NCI-H526 (cell line): Measurements from ENCODE around the gene NARS2.

Experiments used
- DNase-seq, 2 experiments: peaks; one replicate each; lab custom pipeline; 2025; lab: John Stamatoyannopoulos, UW

The NARS2 gene

DNA sequence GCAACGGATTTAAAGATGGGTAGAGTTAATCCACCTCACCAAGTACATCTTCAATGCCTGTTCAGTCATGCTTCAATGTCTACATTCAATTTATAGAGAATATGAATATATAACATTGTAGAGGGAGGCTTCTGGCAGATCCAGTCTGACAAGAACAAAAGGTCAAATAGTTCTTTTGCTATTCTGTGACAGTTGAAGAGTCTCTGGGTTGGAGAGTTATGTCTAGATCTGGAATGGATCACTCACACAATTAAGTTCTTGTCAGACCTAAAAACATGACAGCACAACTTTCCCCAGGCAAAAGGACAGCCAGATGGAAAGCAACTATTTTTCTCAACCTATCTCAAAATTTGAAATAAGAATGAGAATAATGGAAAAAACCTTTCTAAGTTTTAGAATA lies 141.7 kb downstream of the NARS2 start:
- DNase-seq = peak in 1 of 2 experiments; percentile 31

DNA sequence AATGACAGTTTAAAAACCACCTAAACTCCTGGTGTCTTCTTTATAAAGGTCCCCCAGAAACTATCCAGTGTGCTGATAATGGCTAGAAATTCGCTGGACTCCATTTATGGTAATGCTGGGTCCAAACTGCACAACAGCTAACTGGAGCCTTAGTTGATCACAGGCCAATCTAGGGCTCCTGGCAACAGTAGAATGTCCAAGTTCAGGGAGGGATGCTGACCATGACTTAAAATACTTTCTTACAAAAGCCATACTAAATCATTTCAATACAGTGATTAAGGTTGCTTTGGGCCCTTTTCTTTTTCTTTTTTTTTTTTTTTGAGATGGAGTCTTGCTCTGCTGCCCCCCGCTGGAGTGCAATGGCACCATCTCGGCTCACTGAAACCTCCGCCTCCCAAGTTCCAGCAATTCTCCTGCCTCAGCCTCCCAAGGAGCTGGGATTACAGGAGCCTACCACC lies 142.6 kb downstream of the NARS2 start:
- DNase-seq = peak in 1 of 2 experiments; percentile 57

DNA sequence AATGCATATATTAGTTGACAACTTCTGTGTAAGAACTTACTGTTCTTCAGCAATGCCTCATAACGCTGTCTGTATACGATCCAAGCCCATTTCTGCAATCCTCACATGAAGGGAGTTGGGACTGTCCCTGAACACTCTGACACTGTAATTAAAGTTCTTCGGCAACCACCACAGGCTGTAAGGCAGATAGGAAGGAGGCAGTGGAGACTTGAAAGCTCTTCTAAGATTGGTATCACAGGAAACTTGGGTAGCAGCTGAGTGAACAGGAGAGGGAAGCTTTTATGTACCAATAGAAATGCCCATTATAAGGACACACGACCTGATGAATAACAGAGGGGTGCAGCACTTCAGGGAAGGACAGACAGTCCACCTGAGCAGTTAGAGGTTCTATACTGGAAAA lies 145.0 kb downstream of the NARS2 start:
- DNase-seq = no peak

DNA sequence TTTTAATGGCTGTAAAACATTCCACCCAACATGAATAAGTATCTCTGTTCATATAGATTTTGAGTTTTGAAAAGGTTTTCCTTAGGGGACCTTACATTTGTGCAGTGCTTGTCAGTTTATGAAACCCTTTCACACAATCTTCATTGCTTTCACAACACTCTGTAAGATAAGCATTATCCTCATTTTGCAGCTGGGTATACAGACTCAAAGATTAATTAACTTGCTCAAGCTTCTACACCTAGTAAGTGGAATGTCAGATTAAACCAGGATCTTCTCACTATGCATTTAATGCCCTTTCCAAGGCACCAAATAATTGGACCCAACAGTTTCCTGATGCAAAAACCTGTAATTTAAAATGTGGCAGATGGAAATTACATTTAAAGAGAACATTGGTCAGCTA lies 145.5 kb downstream of the NARS2 start:
- no peak for DNase-seq

DNA sequence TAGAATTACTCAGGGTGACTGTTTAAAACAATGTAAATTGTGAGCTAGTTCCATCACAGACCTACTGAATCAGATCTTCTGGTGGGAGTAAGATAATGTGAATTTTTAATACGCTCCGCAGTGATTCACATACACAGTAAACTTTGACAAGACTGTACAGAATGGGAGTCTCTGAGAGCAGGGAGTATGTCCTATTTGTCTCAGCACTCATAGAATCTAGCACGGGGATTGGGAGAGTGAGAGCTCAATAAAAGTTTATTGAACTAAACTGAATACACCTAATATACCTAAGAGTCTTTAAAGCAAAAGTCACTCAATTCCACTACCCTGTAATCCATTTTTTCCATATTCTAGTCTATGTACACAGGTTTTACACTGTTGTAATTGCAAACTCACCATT lies 145.9 kb downstream of the NARS2 start:
- no peak for DNase-seq

DNA sequence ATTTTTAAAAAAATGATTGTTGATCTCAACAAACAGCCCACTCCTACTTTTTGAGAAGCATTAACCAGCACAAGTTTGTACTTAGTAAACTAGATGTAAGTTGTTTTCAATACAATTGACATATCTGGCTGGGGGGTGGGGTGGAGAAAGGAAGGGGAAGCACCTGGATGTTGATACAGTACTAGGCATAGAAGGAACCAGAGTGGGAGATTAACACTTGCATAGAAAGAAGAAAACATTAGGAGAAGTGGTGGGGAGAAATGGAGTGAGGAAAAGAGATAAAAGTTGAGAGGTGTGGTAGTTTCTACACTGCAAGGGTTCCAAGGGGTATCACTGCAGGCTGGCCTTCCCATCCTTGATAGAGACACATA lies 146.4 kb downstream of the NARS2 start:
- no peak for DNase-seq

DNA sequence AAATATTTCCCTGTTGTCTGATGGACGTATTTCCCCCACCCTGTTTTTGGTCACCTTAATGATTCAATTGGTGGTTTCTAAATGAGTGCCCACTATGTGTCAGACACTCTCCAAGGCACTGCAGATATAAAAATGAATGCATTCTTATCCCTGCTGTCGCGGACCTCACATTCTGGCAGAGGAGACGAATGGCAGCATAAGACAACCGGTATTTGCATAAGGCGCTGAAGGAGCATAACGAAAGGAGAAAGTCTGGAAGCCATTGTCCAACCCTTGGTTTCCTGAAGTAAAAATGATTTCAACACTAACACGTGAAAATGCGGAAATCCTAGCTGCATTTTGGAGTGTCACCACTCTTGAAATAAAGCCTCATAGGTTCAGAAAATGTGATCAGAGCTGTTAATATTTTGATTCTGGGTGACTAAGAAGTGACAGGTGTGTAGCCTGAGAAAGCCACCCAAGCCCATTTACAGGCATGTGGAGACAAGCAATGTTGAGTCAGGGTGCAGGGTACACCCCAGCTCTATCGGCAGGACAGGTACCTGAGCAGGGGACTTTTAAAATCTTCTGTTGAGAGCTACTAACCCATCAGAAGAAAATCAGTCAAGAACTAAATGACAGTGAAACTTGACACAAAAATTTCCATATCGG lies 146.9 kb downstream of the NARS2 start:
- DNase-seq = no peak

DNA sequence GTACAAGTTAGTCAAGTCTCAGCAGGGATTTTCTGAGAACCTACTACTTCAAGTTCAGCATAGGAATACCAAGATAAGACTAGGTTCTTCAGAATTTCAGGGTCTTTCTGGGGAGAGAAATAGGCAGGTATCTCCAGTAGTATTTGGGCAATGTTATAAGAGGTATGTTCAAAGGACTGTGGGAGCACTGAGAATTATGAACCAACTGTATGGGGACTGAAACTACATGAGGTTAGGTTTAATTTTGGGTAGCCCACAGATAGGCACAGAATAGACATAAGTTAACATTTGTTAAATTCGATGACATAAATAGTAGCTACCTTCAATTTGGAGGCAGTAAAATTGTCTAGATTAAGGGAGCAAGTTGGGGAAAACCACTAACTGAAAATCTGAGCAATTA lies 147.8 kb downstream of the NARS2 start:
- no peak for DNase-seq

DNA sequence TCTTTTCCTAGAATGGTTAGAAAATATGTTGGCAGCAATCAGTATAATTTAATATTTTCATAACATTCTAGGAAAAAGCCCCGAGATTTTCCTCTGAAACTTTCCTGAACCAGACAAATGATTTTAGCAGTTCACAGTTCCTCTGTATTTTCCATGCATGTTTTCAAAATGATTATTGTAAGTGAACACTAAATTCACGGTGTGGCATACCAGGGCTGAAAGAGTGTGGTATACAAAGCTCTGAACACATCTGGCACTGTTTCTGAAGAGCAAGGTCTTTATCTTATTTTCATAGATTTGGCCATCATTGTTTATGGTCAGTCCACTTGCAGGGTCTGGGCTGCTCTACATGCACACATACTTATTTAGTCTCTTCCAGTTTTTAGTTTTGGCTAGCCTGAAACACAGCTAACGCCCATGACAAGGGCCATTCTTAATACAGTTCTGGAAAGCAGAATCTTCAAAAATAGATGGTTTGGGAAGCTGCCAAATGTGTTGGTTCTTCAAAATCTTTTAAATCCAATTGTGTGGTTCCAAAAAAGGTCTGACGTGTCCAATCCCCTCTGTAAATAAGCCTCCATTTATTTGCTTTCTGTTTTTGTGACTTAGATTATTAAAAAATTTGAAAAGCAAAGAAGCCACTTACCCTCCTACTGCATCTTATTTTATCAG lies 149.1 kb downstream of the NARS2 start:
- DNase-seq = no peak

DNA sequence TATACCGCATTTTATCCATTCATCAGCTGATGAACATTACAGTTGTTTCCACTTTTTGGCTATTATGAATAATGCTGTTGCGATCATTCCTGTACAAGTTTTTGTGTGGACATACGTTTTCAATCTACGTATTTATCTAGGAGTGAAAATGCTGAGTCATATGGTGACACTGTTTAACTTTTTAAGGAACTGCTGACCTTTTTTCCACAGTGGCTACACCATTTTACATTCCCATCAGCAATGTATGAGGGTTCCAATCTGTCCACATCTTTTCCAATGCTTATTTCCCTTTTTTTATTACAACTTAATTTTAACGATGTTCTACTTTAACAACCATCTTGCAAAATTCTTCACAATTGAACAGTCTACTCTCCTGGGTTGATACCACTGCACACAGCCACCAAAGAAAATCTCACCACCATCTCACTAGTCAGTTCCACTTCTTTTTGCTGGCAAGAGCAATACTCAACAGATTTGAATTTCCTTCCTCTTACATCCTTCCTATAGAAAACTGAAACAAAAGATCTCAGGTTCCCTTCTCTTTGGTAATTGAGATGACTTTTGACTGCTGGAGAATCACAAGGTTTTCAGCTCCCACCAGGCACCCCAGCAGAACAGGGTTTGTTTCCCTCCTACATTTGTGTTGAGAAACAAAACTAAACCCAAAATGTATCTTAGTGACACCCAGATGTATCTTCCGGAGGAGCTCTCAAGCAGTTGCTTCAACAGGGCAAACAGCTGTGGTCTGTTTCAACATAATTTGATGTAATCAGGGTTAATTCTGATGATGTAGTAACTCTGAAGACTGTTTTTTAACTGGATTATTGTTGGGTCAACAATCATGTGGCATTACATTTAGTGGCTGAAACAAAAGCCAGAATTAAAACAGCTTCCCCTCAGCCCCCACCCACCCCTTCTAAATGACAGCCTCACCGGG lies 150.1 kb downstream of the NARS2 start:
- DNase-seq = no peak

DNA sequence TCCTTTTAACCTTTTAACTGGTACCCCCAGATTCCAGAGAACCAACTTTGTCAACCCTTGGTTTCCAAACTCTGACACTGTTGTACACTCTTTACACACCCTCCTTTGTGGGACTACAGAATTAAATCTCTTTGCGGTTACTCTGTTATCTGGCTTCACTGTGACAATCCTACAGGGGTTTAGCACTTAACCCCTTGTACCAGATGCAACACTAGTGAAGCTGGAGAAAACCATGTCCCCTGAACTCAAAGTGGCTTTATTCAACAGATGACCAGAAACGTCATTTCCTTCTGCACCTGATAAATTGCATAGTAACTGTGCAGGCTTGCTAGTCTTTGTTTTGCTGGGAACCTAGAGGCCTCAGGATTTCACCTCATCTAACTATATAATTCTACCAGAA lies 151.4 kb downstream of the NARS2 start:
- no peak for DNase-seq

DNA sequence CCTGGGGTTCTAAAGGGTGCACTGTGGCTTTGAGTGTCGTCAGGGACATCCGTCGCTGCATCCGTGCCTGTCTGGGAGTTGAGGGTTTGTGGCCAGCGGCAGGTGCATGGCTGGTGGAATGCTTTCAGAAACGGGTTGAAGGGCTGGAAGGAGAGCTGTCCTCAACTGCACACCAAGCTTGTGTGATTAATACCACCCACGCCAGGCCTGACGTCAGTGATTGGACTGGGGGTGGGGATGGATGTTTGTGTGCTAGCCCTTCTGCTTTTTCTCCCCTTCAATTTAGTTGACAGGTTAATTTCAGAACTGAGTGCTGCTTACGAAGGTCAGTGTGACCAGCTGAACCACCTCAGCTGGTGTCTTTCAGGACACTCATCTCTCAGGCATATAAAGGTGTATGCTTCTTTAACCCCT lies 153.9 kb downstream of the NARS2 start:
- DNase-seq = peak; percentile 32 to 64

DNA sequence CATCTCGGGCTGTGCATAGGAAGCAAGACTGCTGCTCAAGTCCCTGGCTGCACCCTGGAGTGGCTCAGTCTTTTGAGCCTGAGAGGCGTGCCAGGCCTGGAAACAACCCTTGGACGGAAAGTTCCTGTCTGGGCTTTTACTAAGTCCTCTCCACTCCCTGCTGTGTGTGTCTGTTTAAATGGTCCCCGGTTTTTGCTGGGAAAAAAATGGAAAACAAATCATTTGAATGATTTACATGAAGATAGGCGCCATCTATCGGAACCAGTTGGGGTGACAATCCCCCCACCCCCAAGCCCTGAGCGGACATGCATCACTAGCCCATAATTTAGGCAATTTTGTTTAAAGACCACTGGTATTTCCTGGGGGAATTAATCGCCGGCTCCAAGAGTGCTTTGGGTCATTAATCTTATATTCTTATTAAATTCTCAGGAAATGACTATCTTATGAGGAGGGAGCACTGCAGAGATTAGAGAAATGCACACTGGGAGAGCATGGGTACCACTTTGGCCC lies 154.4 kb downstream of the NARS2 start:
- DNase-seq = peak; percentile 82 to 92

DNA sequence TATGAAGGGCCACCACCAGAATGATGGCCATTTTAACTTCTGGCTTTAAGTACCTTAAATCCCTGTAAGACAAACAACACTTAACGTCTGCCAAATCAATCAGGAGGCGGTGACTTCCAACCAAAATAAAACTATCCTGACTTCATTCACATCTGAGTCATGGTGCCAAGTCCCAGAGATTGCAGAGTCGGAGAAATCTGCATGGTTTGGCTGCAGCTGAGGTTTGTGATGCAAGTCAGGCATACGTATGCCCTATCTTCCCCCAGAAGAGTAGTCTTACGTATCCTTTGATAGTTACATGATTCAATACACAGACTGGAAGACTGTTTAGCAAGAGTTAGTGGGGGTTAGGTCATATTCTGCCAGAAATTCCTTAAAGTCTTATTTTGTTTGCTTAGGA lies 155.3 kb downstream of the NARS2 start:
- DNase-seq = peak in 1 of 2 experiments; percentile 11

DNA sequence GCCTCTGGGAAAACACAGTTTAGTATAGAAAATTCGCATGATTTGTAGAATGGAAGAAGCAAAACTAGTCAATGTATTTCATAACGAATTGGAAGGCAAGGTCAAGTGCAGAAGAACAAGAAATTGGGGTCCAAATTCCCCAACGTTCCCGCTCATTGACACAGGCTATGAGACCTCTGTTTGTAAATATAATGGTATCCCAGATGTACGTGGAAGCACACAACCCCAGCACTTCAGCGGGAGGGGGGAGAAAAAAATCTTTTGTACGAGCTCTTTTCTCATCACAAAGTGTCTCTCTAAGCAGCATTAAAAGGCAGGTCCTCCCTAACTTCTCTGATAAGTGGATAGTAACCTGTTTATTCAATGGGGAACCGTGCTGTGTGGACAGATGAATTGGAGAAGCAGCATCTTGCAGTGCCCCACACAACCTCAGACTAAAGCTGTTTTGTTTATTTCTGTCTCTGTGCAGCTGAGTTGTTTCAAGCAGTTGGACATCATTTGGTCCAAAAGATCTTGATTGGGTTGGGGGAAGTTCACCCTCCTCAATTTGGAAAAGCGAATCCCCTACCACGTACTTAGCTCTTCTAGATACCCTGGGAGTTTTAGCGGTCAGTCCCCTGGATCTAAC lies 156.0 kb downstream of the NARS2 start:
- DNase-seq = peak in 1 of 2 experiments; percentile 54

DNA sequence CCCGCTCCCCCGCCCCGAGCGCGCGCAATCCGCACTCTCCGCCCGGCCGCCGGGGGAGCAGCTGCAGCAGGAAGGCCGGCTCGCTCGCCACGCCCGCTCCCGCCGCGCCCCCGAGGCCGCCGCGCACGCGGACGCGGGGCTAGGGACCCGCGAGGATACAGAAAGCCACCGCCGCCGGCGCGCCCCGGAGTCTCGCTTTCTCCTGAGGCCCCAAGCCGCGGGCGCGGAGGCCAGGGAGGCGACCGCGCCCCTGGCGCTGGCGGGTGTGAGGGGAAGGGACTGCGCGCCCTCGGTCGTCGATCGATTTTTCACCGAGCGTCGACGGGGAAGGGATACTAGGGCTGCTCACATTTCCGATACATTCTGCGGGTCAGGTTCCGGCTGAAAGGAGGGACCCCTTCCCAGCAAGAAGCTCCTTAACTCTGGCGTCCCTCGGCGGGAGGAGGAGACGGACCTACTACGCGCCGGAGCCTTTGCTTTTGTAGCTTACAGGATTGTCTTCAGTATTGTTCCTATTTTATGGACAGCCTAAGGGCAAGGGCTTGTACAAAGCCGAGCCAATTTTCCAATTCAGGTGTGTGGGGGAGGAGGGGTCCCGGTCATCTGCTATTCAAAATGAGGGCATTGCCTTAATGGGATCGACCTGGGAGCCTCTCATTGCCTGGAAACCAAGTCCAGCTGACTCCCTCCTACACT lies 156.6 kb downstream of the NARS2 start:
- DNase-seq = peak; percentile 78 to 98

DNA sequence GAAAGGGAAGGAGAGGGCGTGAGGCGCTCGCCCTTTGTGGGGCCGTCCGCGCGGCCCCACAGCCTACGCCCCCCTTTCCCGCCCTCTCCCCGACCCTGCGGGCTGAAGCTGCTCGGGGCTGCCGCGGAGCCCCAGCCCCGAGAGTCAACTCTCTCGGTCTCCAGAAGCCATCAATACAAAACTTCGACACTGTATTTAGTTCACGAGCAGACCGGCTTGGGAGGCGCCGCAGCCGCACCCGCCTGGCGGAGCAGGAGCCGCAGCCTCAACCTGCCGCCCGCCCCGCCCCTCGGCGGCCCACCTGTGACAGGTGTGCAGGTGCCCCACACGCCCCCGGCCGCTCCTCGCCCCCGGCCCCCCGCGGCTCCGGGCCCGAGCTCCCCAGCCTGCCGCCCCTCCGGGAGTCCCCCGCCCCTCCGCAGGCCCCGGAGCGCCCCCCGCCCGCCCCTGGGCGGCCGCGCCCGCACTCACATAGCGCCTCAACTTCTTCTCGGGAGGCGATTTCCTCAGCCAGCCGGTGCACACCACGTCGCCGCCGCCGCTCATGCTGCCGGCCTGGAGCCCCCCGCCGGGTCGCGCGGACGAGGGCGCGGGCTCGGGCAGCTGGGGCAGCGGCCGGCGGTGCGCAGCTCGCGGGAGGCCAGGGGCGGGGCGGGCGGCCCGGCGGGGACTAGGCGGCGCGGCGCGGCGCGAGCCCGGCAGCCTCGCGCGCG lies 157.3 kb downstream of the NARS2 start, which contains the start of gene GAB2:
TSS of gene GAB2 (minus strand) at position 646 of the 713 bp plus-strand sequence. CDS start at position 546, 100 bp downstream.
- peak; percentile 59 to 85 for DNase-seq

DNA sequence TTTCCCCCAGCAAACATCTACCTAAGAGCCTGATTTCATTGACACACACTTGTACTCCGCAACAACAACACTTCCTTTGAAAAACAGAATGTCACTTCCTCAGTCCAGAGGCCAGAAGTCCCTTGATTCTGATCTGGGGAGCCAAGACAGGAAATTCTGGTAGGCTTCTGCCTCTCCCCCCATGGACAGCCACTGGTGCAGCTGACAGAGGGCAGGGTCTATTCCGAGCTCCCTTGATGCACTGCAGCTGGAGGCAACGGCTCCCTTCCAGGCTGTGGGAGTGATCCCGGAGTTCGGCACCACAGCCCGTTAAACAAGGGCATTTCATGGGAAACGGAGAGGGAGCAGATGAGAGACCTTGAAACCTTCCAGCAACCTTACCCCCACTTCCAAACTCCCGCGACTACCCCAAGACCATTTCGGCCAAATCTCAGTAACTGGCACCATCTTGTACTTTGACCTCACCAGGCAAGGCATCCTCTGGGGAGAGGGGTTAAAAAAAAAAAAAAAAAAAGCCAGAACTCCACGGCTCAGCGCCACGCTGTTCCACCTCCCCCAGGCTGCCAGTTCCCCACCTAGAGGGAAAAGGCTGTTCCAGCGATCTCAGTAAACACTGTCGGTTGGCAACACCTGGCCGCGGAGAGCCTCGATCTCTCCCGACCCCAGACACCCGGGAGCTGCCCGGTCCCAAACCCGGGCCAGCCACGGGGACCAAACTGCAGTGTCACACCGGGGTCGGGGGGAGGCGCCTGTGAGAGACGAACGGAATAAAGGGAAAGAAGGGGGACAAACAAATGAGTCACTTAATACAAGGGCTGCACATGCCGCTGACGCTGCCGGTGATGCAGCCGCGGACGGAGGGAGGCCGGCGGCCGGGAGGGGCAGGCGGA lies 158.1 kb downstream of the NARS2 start:
- peak; percentile 88 to 93 for DNase-seq

DNA sequence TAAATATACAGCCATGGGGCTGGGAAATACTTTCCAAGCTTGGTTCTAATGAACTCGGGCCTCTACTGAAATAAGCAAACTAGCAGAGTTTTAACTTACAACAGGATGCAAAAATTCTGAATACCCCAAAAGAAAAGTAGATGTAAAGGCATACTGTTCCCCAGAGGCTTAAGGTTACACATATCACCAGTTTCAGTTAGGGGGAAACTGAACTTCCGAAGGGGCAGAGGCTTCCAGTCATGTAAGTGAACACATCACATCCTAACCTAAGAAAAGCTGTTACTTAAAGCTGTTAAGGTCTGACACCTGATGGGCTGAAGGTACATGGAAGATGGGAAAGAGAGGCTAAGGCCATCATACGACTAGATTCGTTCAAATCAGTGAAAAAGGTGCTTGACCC lies 159.3 kb downstream of the NARS2 start:
- peak in 1 of 2 experiments; percentile 23 for DNase-seq
